ENCODE data around the gene PPP1R12C. TPM values are rescaled to one million over a fixed set of nuclear protein-coding genes. Genes with fewer than 3 reads are reported as not detected.

PPP1R12C gene
- total and polyA plus RNA-seq, 2 experiments from 2014 or later = 69.7 to 74.5 TPM

DNA sequence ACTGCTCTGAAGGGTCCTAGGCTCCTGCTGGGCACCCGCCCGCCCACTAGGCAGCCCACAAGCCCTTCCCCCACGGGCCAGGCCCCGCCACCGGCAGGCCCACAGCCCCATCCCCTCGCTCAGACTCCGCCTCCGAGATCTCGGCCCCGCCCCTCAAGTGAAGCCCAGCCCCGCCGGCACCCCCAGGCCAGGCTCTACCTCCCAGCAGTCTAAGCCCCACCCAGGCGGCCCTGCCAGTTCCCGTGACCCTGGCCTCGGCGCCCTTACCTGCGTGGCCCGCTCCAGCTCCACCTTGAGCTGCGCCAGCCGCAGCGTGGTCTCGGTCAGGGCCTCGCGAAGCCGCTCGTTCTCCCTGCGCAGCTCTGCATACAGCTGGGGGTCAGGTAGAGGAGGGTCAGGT, 25.5 kb downstream of the PPP1R12C start:
- Histone ChIP-seq H3K9me2 (replicated peaks; ENCODE audit: insufficient read depth) (no peaks in the 10 kb centered on the region), H3K4me2 (no peak overlapping the region), H3K36me3 (replicated peaks; ENCODE audit: insufficient read depth, low read depth) (no peaks in the 10 kb centered on the region), H3K27me3 (no peaks in the 10 kb centered on the region), H3K4me3 (no peak overlapping the region), H3K9me3 (ENCODE audit: low read depth) (no peaks in the 10 kb centered on the region), H3K27ac (no peak overlapping the region), H3K4me1 (ENCODE audit: insufficient read depth) (peaks cover 11% of the 10 kb centered on the region), H4K20me1 (ENCODE audit: insufficient read depth, poor library complexity, severe bottlenecking) (peaks cover 15% of the 10 kb centered on the region), H2AFZ (no peak overlapping the region), H3K79me2 (no peaks in the 10 kb centered on the region)
- 90% methylated on average over 14 of the region's 27 CpGs for WGBS (ENCODE audit: low lambda C conversion rate, missing lambda C conversion rate)
- no peak for TF ChIP-seq EZH2 (IDR thresholded peaks at IDR 0.05; ENCODE audit: borderline replicate concordance)
- TF ChIP-seq EZH2phosphoT487 (IDR thresholded peaks at IDR 0.05; ENCODE audit: low read depth, severe bottlenecking, unreplicated experiment) = no peak
- TF ChIP-seq, protein P1, sequence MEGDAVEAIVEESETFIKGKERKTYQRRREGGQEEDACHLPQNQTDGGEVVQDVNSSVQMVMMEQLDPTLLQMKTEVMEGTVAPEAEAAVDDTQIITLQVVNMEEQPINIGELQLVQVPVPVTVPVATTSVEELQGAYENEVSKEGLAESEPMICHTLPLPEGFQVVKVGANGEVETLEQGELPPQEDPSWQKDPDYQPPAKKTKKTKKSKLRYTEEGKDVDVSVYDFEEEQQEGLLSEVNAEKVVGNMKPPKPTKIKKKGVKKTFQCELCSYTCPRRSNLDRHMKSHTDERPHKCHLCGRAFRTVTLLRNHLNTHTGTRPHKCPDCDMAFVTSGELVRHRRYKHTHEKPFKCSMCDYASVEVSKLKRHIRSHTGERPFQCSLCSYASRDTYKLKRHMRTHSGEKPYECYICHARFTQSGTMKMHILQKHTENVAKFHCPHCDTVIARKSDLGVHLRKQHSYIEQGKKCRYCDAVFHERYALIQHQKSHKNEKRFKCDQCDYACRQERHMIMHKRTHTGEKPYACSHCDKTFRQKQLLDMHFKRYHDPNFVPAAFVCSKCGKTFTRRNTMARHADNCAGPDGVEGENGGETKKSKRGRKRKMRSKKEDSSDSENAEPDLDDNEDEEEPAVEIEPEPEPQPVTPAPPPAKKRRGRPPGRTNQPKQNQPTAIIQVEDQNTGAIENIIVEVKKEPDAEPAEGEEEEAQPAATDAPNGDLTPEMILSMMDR (IDR thresholded peaks at IDR 0.05; ENCODE audit: poor library complexity) = no peak
- no peak for DNase-seq (ENCODE audit: low spot score)

DNA sequence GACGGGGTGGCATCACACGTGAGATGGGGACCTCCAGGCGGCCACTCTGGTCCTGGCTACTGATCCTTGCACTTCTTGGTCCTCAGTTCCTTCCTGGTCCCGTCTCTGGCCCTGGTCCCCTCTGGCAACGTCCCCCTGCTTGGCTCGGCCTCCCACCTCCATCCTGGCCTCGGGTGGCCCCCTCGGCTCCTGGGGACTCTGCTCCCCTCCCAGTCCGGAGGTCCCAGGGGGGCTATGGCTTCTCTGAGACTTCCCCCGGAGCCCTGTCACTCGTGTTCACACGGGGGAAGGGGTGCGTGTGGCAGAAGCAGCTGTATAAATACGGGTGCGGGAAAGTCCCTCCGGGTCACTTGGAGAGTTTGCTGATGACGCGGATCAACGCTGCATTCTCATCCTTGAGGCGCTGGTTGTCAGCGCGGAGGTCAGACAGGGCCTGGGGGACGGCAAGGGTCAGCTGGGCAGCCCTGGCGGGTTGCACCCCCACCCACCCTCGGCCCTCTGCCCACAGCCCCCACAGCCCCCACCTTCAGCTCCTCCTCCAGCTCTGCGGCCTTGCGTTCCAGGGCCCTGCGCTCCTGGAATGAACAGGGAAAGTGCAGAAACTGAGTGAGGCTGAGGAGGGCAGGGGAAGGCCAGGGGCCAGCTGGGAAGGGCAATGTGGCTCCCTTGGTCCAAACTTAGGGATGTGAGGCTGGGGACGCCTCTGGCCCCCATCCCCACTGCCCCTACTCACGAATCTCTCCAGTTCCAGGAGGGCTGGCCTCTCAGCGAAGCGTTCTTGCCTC, 26.1 kb downstream of the PPP1R12C start:
- no peak overlapping the region for H3K27ac ChIP-seq
- H4K20me1 ChIP-seq (ENCODE audit: insufficient read depth, poor library complexity, severe bottlenecking) = peaks cover 15% of the 10 kb centered on the region
- no peak overlapping the region for H3K4me2 ChIP-seq
- no peak overlapping the region for H3K4me3 ChIP-seq
- H3K9me2 ChIP-seq (replicated peaks; ENCODE audit: insufficient read depth) = no peaks in the 10 kb centered on the region
- no peaks in the 10 kb centered on the region for H3K36me3 ChIP-seq (replicated peaks; ENCODE audit: insufficient read depth, low read depth)
- no peak overlapping the region for H2AFZ ChIP-seq
- H3K4me1 ChIP-seq (ENCODE audit: insufficient read depth) = peaks cover 14% of the 10 kb centered on the region
- peaks cover under 1% of the 10 kb centered on the region for H3K27me3 ChIP-seq
- WGBS (ENCODE audit: low lambda C conversion rate, missing lambda C conversion rate) = 94% methylated on average over 26 of the region's 32 CpGs
- H3K79me2 ChIP-seq = no peaks in the 10 kb centered on the region
- no peaks in the 10 kb centered on the region for H3K9me3 ChIP-seq (ENCODE audit: low read depth)
- TF ChIP-seq EZH2 (IDR thresholded peaks at IDR 0.05; ENCODE audit: borderline replicate concordance) (no peak), EZH2phosphoT487 (IDR thresholded peaks at IDR 0.05; ENCODE audit: low read depth, severe bottlenecking, unreplicated experiment) (no peak)
- TF ChIP-seq, protein P1 (IDR thresholded peaks at IDR 0.05; ENCODE audit: poor library complexity) = no peak
- DNase-seq (ENCODE audit: low spot score) = no peak

DNA sequence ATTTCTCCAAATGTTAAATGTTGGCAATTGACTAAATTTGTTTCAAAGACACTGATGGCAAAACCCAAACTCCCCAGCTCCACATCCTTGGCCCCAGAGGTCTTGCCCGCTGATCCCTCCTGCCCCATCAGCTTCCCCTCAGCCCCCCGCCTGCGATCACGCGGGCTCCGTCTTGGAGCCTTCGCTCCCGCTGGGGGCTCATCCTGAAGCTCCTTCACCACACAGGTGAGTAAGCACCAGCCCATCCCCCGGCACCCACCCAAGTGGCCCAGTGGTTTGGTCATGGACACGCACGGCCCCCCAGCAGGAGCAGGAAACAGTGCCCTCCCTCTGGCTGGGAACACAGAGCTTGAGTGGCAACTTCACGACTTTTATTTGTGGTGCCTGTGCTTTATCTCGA, 26.9 kb downstream of the PPP1R12C start:
- Histone ChIP-seq H3K79me2 (no peaks in the 10 kb centered on the region), H3K36me3 (replicated peaks; ENCODE audit: insufficient read depth, low read depth) (no peaks in the 10 kb centered on the region), H2AFZ (no peak overlapping the region), H3K9me2 (replicated peaks; ENCODE audit: insufficient read depth) (no peaks in the 10 kb centered on the region), H3K4me2 (no peak overlapping the region), H3K4me1 (ENCODE audit: insufficient read depth) (peaks cover 14% of the 10 kb centered on the region), H3K27ac (no peak overlapping the region), H4K20me1 (ENCODE audit: insufficient read depth, poor library complexity, severe bottlenecking) (peaks cover 15% of the 10 kb centered on the region), H3K4me3 (no peak overlapping the region), H3K27me3 (peaks cover 8% of the 10 kb centered on the region), H3K9me3 (ENCODE audit: low read depth) (no peaks in the 10 kb centered on the region)
- TF ChIP-seq, protein P1 (IDR thresholded peaks at IDR 0.05; ENCODE audit: poor library complexity) = no peak
- TF ChIP-seq EZH2phosphoT487 (IDR thresholded peaks at IDR 0.05; ENCODE audit: low read depth, severe bottlenecking, unreplicated experiment) (no peak), EZH2 (IDR thresholded peaks at IDR 0.05; ENCODE audit: borderline replicate concordance) (no peak)
- WGBS (ENCODE audit: low lambda C conversion rate, missing lambda C conversion rate) = 95% methylated on average over 13 of the region's 13 CpGs
- no peak for DNase-seq (ENCODE audit: low spot score)

Measured in hepatocyte (in vitro differentiated cells).